ENCODE data around the gene ENC1. TPM values are rescaled to one million over a fixed set of nuclear protein-coding genes. Genes with fewer than 3 reads are reported as not detected.

Gene ENC1
- total RNA-seq, 4 donors from 2014 or later, result 6.4 to 19.4 (median 13.0) TPM

DNA sequence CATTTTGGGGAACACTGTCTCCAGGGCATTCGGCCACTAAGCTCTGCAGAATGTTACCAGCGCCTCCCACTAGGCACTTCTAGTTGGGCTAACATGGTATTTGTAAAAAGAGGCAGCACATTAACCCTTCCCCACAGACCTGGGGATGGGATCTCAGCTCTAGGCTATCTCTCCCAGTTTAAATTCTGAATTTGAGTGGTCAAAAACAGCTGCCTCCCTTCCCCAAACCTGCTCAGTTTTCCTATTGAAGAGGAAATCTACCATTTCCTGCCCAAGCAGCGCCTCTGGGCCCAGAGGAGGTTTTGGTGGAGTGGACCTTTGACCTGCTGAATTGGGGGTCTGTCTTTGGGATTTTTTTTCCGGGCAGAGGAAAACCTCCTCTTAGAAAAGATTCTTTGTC is 53.2 kb downstream of the ENC1 start:
- no peaks in the 10 kb centered on the region for H3K9me3 ChIP-seq
- no peak for DNase-seq (ENCODE audit: low spot score in 2 of 2)
- H3K36me3 ChIP-seq, result no peaks in the 10 kb centered on the region
- TF ChIP-seq, protein P1, sequence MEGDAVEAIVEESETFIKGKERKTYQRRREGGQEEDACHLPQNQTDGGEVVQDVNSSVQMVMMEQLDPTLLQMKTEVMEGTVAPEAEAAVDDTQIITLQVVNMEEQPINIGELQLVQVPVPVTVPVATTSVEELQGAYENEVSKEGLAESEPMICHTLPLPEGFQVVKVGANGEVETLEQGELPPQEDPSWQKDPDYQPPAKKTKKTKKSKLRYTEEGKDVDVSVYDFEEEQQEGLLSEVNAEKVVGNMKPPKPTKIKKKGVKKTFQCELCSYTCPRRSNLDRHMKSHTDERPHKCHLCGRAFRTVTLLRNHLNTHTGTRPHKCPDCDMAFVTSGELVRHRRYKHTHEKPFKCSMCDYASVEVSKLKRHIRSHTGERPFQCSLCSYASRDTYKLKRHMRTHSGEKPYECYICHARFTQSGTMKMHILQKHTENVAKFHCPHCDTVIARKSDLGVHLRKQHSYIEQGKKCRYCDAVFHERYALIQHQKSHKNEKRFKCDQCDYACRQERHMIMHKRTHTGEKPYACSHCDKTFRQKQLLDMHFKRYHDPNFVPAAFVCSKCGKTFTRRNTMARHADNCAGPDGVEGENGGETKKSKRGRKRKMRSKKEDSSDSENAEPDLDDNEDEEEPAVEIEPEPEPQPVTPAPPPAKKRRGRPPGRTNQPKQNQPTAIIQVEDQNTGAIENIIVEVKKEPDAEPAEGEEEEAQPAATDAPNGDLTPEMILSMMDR (IDR thresholded peaks at IDR 0.05), result no peak
- TF ChIP-seq POLR2AphosphoS5 (IDR thresholded peaks at IDR 0.05), result no peak
- no peaks in the 10 kb centered on the region for H3K27me3 ChIP-seq
- H3K27ac ChIP-seq, result no peak overlapping the region
- 66% methylated on average over 4 of the region's 4 CpGs for WGBS
- H3K4me3 ChIP-seq, result no peak overlapping the region
- no peaks in the 10 kb centered on the region for H3K4me1 ChIP-seq

DNA sequence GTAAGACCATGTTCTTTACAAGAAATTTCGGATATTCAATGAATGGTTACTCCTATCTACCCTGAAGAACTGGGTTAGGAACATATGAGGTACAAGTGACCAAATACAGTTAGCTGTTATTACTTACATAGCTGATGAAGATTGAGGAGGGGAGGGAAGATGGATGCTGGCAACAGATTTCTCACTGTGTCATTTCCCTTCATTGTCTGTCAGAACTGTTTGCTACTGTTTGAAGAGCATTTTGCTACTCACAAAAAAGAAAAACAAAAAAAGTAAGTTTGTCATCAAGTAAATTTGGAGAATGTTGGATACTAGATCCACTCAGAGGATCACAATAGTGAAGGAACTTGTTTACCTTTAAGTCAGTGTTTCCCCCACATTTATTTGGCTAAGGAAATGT is 53.7 kb downstream of the ENC1 start:
- no peaks in the 10 kb centered on the region for H3K27me3 ChIP-seq
- H3K4me1 ChIP-seq, result no peaks in the 10 kb centered on the region
- no peaks in the 10 kb centered on the region for H3K9me3 ChIP-seq
- H3K36me3 ChIP-seq, result no peaks in the 10 kb centered on the region
- H3K27ac ChIP-seq, result no peak overlapping the region
- no peak for DNase-seq (ENCODE audit: low spot score in 2 of 2)
- WGBS, result 60% methylated on average over 1 of the region's 1 CpG
- no peak for TF ChIP-seq POLR2A (IDR thresholded peaks at IDR 0.05)
- TF ChIP-seq, protein P1 (IDR thresholded peaks at IDR 0.05), result no peak
- TF ChIP-seq POLR2AphosphoS5 (IDR thresholded peaks at IDR 0.05), result no peak
- TF ChIP-seq EP300 (IDR thresholded peaks at IDR 0.05), result no peak
- no peak overlapping the region for H3K4me3 ChIP-seq

DNA sequence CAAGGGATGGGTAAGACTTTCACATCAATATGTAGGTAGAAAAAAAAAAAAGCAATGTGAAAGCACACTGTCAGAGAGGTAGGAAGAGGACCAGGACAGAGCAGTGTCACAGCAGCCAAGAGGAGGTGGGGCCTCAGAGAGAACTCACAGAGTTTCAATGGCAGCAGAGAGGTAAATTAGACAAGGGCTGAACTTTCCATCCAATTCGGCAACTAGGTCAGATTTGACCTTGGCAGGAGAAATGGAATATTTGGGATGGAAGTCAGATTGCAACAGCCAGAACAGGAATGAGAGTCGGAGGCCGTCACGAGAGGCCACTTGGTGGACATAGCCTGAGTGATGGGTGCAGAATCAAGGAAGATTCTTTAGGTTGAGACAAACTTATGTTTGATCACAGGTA is 57.7 kb downstream of the ENC1 start:
- Histone ChIP-seq H3K4me1 (no peaks in the 10 kb centered on the region), H3K27me3 (no peaks in the 10 kb centered on the region), H3K9me3 (no peaks in the 10 kb centered on the region), H3K4me3 (no peak overlapping the region), H3K36me3 (no peaks in the 10 kb centered on the region), H3K27ac (no peak overlapping the region)
- TF ChIP-seq, protein P1 (IDR thresholded peaks at IDR 0.05), result no peak
- TF ChIP-seq EP300 (IDR thresholded peaks at IDR 0.05) (no peak), POLR2AphosphoS5 (IDR thresholded peaks at IDR 0.05) (no peak), POLR2A (IDR thresholded peaks at IDR 0.05) (no peak)
- WGBS, result 87% methylated on average over 4 of the region's 4 CpGs
- DNase-seq (ENCODE audit: low spot score in 2 of 2), result no peak

DNA sequence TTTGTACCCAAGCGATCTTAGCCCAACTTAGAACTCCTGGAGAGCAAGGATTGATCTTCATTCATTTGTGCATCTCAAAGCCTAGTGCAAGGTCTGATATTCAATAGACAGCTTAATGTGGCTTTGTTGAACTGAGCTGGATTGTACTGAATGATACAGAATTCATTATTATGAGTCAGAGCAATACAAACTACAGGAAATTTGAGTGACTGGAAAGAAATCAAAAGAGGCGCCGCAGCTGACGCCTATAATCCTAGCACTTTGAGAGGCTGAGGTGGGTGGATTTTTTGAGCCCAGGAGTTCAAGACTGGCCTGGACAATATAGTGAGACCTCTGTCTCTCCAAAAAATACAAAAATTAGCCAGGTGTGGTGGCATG is 58.6 kb downstream of the ENC1 start:
- Histone ChIP-seq H3K36me3 (no peaks in the 10 kb centered on the region), H3K4me3 (no peak overlapping the region), H3K27me3 (no peaks in the 10 kb centered on the region), H3K27ac (no peak overlapping the region), H3K4me1 (peaks cover 6% of the 10 kb centered on the region), H3K9me3 (no peaks in the 10 kb centered on the region)
- TF ChIP-seq, protein P1 (IDR thresholded peaks at IDR 0.05), result no peak
- TF ChIP-seq POLR2A (IDR thresholded peaks at IDR 0.05), result no peak
- TF ChIP-seq EP300 (IDR thresholded peaks at IDR 0.05), result no peak
- no peak for DNase-seq (ENCODE audit: low spot score in 2 of 2)
- WGBS, result 76% methylated on average over 4 of the region's 4 CpGs

GRCh38 chr5:74580729-74581109 is 59.8 kb downstream of the ENC1 start:
- Histone ChIP-seq H3K27ac (no peak overlapping the region), H3K27me3 (no peaks in the 10 kb centered on the region), H3K9me3 (no peaks in the 10 kb centered on the region), H3K4me1 (peaks cover 19% of the 10 kb centered on the region), H3K36me3 (no peaks in the 10 kb centered on the region), H3K4me3 (no peak overlapping the region)
- no peak for DNase-seq (ENCODE audit: low spot score in 2 of 2)
- 91% methylated on average over 3 of the region's 3 CpGs for WGBS
- TF ChIP-seq POLR2AphosphoS5 (IDR thresholded peaks at IDR 0.05) (no peak), EP300 (IDR thresholded peaks at IDR 0.05) (no peak), POLR2A (IDR thresholded peaks at IDR 0.05) (no peak)
- TF ChIP-seq, protein P1 (IDR thresholded peaks at IDR 0.05), result no peak

All from suprapubic skin (tissue), 4 donors.